GM19025 (cell line): Measurements from ENCODE around the gene MAGEL2.
"Not testable (repeated sequence)": the region's sequence is repeated elsewhere in the genome, so short reads cannot be mapped to it uniquely, and the experiment has no call there.

ENCODE experiments used
- ATAC-seq: cut with Tn5 transposase; IDR thresholded peaks from one replicate; pipeline ENCODE4 v1.9.1; 2021; ENCODE audit warnings: mild to moderate bottlenecking, low read depth, moderate library complexity; ENCODE audit not compliant: unreplicated experiment

Gene MAGEL2

GRCh38 chr15:23616536-23616935 is 31.1 kb downstream of the MAGEL2 start:
- no peak for ATAC-seq

- ATAC-seq: no peak
Observed at GRCh38 chr15:23606226-23606625, 41.4 kb downstream of the MAGEL2 start.

GRCh38 chr15:23602124-23602523 is 45.5 kb downstream of the MAGEL2 start:
- ATAC-seq: no peak

- no peak for ATAC-seq
Observed at GRCh38 chr15:23599053-23599452, 48.6 kb downstream of the MAGEL2 start.

- not testable (repeated sequence) for ATAC-seq
Observed at GRCh38 chr15:23597278-23597677, 50.4 kb downstream of the MAGEL2 start.

GRCh38 chr15:23596736-23597135 is 50.9 kb downstream of the MAGEL2 start:
- no peak for ATAC-seq

- no peak for ATAC-seq
Observed at GRCh38 chr15:23595368-23595767, 52.3 kb downstream of the MAGEL2 start.

- no peak for ATAC-seq
Observed at GRCh38 chr15:23594252-23594770, 53.4 kb downstream of the MAGEL2 start.
